ENCODE data around the gene F12.
"Not testable (repeated sequence)": the region's sequence is repeated elsewhere in the genome, so short reads cannot be mapped to it uniquely, and the experiment has no call there.

The F12 gene

DNA sequence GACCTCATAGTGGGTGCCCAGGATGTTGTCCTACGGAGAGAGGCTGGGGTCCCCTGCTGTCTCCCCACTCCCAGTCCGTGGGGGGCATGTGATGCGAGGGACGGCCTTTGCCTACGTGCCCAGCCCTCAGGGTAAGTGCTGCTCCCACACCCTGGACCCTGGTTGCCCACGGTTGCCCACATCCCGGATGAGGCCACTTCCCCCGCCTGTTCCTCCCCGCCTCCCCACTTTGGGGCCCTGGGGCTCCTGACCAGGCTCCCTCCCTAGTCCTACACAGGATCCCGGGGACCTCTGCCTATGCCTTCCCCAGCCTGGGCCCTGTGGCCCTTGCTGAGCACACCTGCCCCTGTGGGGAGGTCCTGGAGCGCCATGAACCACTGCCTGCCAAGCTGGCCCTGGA, 23.6 kb downstream of the F12 start:
- no peak for DNase-seq

DNA sequence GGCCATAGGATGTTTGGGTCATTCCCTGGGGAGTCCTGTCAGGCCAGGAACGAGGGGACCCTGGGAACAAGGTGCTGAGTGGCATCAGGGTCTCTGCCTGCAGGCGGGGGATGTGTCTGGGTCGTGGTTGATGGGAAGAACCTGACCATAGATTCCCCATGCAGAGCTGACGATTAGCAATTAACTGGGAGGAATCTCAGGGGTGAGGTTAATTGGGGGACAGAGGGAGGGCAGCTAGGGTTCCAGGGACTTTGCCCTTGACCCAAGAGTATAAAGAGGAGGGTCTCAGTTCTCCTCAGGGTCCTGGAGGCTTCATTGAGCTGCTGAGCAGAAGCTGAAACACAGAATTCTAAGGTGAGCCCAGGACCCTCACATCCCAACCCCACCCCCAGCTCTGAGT, 25.2 kb downstream of the F12 start, which contains the start of gene SLC34A1:
Gene SLC34A1 (plus strand): TSS at position 301 of the 400 bp plus-strand sequence. CDS start 1,308 bp downstream, outside the sequence.
- no peak for DNase-seq

DNA sequence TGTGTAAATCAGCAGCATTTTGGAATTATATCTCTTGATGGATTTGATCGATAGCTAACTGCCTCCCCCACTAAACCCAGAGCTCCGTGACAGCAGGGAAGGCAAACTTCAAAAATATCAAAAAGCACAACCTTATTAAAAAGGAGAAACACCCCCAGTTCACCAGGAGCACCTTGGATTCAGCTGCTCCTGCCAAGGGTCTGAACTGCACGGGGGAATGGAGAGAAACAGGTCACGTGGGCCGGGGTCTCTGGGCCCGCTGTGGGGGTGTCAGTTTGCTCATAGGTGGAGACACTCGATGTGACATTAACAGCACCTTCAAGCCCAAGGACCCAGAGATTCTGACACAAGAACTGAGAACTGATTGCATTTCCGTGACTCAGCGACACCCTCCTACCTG, 26.2 kb downstream of the F12 start:
- DNase-seq: no peak

DNA sequence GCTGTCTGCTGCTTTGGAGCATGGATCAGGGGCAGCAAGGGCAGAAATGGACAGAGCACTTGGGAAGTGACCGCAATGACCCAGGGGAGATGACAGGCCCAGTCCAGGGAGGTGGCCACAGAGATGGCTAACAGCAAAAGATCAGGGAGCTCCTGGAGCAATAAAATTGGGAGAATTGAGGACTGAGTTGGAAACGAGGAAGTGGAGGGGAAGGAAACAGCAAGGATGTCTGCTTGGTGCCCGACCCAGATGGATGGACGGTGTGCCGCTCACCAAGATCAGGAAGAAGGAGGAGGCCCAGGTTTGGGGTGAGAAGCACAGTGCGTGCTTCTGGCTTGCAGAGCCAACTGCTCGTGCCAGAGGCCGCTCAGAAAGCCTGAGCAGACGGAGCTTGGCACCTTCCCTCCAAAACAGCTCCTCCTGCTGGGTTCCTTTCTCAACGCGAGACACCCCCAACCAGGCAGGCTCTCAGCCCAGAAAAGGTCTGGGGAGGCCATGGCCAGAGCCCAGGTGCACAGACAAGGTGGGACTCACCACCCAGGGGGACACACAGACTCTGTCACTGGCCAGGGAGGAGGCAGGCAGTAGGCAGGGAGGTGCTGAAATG, 26.8 kb downstream of the F12 start:
- no peak for DNase-seq

DNA sequence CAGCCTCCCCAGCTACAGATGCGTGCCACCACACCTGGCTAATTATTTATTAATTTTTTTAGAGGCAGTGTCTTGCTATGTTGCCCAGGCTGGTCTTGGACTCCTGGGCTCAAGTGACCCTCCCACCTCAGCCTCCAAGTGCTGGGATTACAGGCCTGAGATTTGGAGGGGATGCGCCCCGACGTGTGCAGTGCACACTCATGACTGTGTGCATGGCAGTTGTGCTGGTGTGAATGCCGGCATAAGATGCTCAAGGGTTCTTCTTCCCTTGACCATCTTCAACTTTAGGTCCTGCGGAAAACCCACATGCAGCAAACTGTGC, 28.6 kb downstream of the F12 start:
- DNase-seq: no peak

DNA sequence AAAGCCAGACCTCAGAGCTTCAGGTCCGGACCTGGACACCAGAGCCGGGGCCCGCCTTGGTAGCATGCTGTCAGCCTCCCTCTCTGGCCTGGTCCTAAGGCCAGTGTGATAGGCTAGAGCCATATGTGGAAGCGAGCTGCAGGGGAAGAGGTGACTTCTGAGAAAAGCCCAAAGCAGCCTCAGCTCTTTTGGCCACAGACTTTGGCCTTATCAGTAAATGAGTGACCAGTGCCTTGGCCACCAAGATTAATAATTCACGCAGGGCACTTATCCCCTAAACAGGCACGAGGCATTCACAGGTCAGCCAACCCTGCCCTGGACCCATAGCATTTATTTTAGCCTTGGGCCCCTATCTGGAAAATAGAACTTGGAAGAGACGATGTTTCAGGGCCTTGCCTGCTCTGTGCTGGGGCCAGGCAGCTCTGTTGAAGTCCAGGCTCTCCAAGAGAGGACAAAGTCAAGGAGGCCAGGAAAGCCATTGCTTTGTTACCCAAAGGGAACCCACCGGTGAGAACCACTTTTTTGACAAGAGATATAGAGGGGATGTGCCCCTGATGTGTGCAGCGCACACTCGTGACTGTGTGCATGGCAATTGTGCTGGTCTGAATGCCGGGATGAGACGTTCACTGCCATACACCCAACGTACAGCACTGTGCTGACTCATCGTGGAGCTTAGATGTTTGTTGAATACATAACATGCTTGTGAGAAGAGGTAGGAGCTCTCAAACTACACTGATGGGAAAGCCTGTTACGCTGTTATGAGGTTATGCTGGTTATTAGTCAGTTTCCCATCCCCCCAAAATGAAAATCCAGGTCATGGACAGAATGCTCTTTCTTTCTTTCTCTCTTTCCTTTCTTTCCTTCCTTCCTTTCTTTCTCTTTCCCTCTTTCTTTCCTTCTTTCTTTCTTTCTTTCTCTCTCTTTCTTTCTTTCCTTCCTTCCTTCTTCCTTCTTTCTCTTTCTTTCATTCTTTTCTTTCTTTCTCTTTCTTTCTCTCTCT, 30.2 kb downstream of the F12 start:
- DNase-seq: no peak

DNA sequence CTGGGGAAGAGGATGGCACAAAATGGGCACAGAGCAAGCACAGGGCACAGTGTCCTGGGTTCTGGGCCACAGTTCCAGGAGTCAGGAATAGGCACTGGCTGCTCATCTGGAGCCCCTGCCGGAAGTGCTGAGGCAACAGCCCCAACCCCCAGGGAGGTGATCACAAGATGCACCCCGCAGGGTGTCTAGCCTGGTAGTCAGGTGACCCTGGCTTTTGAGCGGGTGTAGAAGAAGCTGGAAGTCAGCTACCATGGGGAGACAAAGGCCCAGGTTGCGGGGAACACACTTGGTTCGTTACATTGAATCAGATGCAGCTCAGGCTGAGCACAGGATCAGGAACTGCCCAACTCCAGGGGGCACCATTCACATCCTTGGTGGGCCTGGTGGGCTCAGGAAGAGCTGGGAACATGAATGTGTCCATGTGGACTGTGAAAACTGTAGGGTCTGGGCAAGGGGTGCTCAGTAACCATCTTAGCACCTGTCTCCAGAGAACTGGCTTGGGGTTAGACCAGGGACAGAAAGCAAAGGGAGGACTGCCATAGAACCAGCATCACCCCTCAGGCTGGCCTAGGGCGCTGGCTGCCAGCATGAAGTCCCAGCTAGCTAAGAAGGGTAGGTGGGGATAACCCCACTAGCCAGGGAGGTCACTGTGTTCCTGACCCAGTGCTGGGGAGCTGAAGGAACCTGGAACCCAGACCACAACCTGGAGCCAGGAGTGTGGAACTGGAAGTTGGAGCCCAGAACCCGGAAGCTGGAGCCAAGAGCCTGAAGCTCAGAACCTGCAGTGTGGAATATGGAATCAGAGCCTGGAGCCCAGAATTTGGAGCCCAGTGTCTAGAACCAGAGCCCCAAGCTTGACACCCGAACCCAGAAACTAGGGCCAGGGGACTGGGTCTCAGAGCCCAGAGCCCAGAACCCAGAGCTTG, 31.2 kb downstream of the F12 start:
- DNase-seq: no peak

DNA sequence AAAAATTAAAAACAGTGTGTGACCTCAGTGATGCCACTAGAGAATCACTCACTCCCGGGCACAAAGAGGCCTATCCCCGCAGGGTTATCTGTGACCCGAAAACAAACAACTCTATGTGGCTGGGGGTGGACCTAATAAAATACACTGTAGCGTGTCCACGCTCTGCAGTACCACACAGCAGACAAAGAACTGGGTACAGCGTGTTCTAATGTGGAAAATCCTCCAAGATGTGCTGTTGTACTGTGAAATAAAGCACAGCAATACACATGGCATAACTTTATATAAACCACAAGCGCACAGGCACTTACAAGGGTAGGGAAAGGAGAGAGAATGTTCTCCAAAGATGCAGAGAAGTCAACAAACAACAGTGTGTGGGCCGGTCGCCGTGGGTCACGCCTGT, 33.3 kb downstream of the F12 start:
- no peak for DNase-seq

DNA sequence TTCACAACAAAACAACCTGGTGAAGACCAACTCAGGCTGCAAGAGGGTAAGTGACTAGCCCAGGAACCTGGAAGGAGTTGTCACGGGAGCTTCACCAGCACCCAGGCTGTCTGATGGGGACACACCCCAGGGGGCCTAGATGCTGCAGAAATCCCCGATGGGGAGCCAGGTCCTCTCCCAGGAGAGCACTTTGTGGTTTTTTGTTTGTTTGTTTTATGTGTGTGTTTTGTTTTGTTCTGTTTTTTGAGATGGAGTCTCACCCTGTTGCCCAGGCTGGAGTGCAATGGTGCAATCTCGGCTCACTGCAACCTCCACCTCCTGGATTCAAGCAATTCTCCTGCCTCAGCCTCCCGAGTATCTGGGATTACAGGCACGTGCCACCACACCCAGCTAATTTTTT, 33.8 kb downstream of the F12 start:
- DNase-seq: not testable (repeated sequence)

DNA sequence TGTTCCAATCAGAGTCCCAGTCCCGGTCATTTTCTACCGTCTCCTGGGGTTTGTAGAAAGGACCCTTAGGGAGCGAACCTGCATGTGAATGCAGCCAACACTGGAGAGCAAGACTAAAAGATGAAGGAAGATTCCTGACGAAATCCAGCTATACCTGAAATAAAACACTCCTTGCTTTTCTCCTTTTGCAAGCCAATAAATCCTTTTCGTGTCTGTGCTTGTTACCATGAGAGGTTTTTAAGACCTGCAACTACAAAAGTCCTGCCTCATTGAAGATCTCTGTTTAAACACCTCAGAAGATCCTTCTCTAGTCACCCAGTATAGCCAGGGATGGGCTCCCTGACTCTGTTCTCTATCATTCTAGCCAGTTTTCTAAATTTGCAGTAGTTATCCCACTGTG, 35.2 kb downstream of the F12 start:
- no peak for DNase-seq

DNA sequence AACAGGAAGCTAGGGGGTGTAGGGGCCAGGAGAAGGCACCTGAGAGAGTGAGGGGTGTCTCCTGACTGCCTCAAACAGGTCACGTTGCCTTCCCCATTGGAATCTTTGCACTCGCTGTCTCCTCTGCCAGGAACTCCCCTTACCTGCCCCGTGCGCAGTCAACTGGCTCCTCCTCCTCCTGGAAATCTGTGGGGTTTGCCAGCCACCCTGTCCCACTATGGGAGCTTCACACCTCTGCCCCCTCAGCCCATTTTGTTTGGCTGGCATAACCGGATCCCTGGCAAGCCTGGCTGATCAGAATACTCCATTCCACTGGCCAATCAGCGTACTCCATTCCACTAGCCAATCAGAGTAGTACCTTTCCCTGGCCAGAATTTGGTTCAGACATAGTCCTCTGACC, 35.6 kb downstream of the F12 start:
- DNase-seq: no peak

DNA sequence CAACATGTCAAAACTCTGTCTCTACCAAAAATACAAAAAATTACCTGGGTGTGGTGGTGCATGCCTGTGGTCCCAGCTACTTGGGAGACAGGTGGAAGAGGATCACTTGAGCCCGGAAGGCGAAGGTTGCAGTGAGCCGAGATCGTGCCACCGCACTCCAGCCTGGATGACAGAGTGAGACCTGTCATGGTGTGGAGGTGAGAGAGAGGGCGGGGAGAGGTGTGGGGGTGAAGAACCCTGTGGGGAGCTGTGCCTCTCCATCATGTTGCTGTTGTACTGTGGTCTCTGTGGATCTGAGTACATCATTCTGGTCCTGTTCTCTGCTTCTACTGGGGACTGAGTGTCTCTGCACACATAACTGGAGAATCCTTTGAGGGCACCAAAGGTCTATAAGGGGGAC, 36.5 kb downstream of the F12 start:
- no peak for DNase-seq

DNA sequence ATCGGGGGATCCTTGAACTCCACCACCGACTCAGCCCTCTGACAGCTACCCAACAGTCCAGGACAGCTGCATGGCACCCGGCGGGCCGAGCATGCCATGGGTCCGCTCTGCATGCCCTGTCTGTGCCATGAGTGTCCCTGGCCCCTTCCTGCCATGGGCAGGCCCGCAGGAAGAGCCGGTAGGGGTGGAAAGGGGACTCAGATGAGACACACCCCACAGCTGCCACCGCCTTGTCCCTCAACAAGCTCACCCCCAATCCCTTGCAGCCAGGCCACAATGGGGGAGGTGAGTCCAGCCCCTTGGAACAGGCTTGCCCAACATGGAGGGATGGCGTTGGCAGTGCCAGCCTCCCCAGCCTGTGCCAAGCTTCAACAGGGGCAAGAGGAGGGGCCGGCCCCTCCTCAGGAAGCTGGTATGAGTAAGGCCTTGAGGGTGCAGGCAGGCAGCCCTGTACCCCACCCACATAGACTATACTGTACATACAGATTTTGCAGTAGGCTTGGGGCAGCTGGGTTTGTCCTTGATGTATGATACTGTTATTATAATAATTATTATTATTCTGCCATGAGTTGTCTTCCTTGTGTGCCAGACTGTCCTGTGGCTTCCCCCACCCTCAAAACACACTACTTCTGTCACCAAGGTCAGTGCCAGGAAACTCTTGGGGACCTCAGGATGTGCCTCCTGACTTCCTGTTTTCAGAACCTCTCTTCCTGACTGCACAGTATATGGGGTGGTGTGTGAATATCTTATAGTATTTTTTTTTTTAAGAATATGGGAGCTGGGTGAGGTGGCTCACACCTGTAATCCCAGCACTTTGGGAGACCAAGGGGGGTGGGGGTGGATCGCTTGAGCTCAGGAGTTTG, 37.1 kb downstream of the F12 start:
- no peak for DNase-seq

DNA sequence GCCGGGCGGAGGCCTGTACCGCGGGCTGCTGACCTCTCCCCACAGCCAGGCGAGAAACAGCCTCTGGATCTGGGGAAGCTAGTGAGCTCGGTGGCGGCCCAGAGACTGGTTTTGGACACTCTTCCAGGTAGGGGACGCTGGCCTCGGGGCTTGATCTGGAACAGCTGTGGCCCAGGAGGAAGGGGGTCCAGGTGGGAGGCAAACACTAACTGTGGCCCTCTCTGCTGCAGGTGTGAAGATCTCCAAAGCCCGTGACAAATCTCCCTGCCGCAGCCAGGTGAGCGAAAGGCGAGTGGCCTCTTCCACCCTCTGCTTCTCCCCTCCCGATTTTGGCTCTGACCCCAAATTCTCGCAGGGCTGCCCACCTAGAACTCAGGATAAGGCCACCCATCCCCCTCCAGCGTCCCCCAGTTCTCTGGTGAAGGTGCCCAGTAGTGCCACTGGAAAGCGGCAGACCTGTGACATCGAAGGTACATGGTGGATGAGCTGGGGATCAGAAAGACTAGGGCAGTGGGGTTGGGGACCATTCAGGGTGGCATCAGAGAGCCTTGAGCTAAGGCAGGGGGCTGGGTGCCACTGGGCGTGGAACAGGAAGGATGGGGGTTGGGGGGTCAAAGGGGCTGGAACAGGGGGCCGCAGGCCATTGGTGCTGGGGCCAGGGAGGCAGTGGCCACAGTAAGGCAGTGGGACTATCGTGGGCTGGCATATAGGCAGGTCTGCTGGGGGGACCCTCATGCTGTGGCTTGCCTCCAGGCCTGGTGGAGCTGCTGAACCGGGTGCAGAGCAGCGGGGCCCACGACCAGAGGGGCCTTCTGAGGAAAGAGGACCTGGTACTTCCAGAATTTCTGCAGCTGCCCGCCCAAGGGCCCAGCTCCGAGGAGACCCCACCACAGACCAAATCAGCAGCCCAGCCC, 38.0 kb downstream of the F12 start:
- DNase-seq: no peak

DNA sequence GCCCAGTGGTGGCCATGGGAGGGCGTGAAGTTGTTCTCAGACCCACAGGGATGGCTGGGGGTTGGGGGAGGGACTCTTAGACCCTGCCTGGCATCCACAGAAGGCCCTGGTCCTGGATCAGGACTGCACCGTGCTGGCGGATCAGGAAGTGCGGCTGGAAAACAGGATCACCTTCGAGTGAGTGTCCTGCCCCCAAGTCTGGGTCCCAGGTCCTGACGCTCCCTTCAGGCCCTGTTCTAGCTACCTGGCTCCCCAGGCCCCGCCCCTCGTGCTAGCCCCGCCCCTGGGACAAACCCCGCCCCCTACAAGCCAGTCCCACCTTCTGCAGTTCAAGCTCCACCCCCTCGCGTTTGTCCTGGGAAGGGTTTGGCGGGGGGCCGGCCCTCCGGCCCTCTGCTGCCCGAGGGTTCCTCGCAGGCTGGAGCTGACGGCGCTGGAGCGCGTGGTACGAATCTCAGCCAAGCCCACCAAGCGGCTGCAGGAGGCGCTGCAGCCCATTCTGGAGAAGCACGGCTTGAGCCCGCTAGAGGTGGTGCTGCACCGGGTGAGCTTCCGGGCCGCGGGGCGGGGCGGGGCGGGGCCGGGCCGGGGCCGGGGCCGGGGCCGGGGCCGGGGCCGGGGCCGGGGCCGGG, 38.8 kb downstream of the F12 start:
- no peak for DNase-seq

DNA sequence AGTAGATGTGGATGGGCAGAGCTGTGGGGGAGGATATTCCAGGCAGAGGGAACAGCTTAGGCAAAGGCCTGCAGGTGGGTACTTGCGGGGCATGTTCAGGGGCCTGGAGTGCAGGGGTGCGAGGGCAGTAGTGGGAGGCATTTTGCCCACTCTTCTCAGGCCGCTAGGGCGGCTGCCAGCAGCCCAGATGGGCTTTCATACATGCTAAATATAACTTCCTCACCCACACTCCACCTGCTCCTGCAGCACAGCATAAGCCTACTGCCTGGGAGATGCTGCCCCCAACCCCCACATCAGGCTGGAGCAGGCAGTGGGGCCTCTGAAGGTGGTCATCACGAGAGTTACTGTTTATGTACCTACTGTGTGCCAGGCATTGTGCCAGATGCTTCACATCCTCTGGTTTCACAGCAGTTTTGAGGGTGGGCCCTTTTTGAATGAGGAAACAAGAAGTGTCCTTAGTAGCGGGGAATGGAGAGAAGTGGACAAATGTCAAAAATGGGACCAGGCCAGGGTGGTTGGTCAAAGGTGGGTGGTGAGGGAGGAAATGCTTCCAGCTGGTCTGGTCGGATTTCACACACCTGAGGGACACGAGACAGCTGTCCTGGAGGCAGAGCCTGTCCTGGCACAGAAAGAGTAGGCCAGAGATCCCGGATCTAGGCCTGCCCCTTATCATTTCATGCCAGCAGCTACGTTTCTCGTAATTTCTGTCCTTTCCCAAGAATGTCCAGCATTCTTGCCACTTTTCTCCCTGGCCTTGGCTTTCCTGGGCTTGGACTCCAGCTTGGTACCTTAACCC, 39.5 kb downstream of the F12 start:
- DNase-seq: no peak

DNA sequence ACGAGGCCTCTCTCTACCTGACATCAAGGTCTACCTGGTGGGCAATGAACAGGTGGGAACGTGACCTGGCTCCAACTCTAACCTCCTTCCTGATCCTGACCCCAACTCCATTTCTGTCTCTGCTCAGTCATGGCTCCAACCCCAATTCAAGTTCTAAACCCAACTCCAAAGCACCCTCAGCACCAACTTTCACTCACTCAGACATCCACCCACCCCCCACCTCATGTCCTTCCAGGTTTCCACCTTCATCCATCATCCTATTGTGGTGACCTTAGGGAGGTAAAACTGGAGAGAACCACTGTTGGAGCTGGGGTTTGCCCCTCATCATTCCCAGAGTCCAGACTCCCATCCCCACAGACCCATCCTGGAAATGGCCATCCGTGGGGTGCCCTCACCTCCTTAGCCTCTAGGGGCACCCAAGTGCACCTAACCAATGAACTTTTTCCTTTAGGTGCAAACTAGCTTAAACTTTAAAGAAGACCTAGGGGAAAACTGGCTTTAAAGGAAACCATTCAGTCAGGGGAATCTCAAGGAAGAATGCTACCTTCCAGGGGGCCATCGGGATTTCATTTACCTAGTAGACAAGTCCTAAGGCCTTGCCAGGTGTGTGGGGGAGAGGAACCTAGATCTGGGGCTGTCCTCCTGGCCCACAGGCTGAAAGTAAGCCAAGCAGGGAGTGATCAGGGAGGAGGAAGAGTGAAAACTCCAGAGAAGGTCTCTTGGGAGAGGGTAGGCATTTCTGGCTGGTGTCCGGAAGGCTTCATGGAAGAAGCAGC, 40.3 kb downstream of the F12 start:
- DNase-seq: no peak

DNA sequence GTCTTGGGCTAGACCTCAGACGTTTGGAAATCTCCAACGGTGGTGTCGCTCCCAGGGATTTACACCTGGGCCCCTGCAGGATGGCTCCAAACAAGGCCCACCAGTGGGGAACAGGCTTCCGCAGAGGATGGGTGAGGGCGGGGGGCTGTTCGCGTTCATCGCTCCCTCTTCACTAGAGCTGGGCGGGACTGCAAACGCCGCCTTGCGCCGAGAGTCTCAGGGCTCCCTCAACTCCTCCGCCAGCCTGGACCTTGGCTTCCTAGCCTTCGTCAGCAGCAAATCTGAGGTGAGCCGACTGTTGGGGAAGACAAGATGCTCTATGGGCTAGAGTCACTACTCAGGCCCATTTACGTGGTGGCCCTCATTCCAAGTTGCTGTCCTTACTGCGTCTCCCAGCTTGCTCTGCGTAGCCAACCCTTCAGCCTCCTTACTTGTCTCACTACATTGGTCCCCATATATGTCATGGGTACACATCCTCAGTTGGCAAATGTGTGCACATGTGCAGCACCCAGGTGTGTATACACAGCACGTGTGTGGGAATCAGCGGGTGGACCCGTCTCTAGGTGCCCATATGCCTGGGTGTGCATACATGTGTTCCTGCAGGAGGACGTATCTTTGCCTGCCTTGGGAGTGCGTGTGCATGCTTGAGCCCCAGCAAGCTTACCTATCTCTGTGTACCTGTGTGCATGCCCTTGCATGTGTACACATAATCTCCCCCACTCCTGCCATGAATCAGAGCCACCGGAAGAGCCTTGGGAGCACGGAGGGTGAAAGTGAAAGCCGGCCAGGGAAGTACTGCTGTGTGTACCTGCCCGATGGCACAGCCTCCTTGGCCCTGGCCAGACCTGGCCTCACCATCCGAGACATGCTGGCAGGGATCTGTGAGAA, 41.1 kb downstream of the F12 start:
- DNase-seq: no peak
